ENCODE measurements around the gene TUT7. TPM values are rescaled to one million over a fixed set of nuclear protein-coding genes. Genes with fewer than 3 reads are reported as not detected.

TUT7 gene
- total and polyA plus RNA-seq, 2 experiments from 2014 or later = 21.4 to 23.8 TPM

DNA sequence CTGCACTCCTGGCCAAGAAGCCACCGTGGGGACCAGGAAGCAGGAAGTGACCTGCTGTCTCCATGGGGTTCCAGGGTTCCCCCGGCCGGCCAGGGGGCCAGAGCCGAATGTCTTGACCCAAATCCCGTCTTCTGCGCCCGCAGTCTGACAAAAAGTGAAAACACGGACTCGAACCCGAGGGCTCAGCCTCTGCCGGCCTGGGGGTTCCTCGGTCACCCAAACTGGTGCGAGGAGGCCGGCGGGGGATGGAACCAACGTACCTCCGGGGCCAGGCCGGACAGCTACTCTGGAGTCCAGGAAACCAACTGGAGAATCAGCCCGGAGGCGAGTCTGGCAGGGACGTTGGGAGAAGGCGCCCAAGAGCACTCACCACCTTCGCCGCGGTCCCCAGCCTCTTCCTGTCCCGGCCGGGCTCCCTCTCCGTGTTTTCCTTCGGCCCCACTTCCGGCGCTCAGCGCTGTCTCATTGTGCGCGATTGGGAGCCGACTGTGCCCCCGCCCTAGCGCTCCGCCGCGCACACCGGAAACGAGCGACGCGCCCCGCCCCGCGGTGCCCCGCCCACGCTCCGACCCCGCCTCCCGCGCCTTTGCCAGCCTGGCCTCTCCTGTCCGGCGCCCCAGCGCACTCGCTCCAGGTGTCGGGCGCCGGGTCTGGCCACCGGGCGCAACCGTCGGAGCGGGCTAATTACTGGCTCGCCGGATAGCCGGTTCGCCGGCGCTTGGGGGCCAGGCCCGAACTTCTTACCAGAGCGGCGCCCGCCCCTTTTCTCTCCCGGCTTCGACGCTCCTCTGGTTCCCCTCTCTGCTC, at the start of gene TUT7 (continued):
- peak; percentile 90 for TF ChIP-seq CREB1 (CRISPR knock-in tag; IDR thresholded peaks at IDR 0.05; ENCODE audit: low read depth)
- TF ChIP-seq, protein P1, sequence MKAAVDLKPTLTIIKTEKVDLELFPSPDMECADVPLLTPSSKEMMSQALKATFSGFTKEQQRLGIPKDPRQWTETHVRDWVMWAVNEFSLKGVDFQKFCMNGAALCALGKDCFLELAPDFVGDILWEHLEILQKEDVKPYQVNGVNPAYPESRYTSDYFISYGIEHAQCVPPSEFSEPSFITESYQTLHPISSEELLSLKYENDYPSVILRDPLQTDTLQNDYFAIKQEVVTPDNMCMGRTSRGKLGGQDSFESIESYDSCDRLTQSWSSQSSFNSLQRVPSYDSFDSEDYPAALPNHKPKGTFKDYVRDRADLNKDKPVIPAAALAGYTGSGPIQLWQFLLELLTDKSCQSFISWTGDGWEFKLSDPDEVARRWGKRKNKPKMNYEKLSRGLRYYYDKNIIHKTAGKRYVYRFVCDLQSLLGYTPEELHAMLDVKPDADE (IDR thresholded peaks at IDR 0.05) = peak; percentile 78

DNA sequence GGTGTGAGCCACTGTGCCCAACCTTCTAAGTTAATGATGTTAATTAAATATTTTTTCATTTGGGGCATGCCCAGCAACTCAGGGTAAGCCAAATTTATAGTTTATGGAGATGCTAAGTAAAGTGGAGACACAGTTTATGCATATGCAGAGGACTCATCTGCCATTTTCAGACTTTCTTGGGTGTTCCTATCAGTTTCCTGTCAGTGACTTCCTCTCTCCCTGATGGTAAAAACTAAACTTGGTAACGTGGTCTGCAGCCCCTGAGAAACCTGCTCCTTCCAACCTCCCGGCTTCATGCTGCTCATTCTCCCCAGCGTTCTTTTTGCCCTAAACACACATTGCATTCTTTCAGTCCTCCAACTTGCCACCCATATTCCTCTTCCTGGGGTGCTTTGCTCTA, 48.4 kb upstream of the TUT7 start:
- H3K9me3 Mint-ChIP-seq = no peaks in the 10 kb centered on the region
- DNase-seq (ENCODE audit: low spot score) (no peak), ATAC-seq (no peak)
- H3K9me2 ChIP-seq (ENCODE audit: insufficient read depth) = no peaks in the 10 kb centered on the region
- no peak overlapping the region for H3K4me2 ChIP-seq
- no peaks in the 10 kb centered on the region for H4K20me1 ChIP-seq (replicated peaks; ENCODE audit: insufficient read depth)
- no peaks in the 10 kb centered on the region for H3F3A ChIP-seq (replicated peaks; ENCODE audit: low read depth)
- no peak overlapping the region for H2AFZ ChIP-seq
- H3K4me1 Mint-ChIP-seq = peaks cover 17% of the 10 kb centered on the region
- no peaks in the 10 kb centered on the region for H3K36me3 Mint-ChIP-seq (ENCODE audit: low read depth)
- no peak overlapping the region for H3K4me3 ChIP-seq
- TF ChIP-seq JUNB (IDR thresholded peaks at IDR 0.05; ENCODE audit: unreplicated experiment) (no peak), ZNF331 (CRISPR knock-in tag; IDR thresholded peaks at IDR 0.05; ENCODE audit: low read depth) (no peak), CREB1 (CRISPR knock-in tag; IDR thresholded peaks at IDR 0.05; ENCODE audit: low read depth) (no peak), POLR2AphosphoS5 (IDR thresholded peaks at IDR 0.05; ENCODE audit: low read depth) (no peak), NANOG (IDR thresholded peaks at IDR 0.05; ENCODE audit: borderline replicate concordance) (no peak), EZH2phosphoT487 (IDR thresholded peaks at IDR 0.05; ENCODE audit: unreplicated experiment) (no peak), EZH2 (IDR thresholded peaks at IDR 0.05; ENCODE audit: low read depth, unreplicated experiment) (no peak)
- TF ChIP-seq, protein P2, sequence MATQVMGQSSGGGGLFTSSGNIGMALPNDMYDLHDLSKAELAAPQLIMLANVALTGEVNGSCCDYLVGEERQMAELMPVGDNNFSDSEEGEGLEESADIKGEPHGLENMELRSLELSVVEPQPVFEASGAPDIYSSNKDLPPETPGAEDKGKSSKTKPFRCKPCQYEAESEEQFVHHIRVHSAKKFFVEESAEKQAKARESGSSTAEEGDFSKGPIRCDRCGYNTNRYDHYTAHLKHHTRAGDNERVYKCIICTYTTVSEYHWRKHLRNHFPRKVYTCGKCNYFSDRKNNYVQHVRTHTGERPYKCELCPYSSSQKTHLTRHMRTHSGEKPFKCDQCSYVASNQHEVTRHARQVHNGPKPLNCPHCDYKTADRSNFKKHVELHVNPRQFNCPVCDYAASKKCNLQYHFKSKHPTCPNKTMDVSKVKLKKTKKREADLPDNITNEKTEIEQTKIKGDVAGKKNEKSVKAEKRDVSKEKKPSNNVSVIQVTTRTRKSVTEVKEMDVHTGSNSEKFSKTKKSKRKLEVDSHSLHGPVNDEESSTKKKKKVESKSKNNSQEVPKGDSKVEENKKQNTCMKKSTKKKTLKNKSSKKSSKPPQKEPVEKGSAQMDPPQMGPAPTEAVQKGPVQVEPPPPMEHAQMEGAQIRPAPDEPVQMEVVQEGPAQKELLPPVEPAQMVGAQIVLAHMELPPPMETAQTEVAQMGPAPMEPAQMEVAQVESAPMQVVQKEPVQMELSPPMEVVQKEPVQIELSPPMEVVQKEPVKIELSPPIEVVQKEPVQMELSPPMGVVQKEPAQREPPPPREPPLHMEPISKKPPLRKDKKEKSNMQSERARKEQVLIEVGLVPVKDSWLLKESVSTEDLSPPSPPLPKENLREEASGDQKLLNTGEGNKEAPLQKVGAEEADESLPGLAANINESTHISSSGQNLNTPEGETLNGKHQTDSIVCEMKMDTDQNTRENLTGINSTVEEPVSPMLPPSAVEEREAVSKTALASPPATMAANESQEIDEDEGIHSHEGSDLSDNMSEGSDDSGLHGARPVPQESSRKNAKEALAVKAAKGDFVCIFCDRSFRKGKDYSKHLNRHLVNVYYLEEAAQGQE (IDR thresholded peaks at IDR 0.05; ENCODE audit: unreplicated experiment) = no peak
- TF ChIP-seq, protein P3, sequence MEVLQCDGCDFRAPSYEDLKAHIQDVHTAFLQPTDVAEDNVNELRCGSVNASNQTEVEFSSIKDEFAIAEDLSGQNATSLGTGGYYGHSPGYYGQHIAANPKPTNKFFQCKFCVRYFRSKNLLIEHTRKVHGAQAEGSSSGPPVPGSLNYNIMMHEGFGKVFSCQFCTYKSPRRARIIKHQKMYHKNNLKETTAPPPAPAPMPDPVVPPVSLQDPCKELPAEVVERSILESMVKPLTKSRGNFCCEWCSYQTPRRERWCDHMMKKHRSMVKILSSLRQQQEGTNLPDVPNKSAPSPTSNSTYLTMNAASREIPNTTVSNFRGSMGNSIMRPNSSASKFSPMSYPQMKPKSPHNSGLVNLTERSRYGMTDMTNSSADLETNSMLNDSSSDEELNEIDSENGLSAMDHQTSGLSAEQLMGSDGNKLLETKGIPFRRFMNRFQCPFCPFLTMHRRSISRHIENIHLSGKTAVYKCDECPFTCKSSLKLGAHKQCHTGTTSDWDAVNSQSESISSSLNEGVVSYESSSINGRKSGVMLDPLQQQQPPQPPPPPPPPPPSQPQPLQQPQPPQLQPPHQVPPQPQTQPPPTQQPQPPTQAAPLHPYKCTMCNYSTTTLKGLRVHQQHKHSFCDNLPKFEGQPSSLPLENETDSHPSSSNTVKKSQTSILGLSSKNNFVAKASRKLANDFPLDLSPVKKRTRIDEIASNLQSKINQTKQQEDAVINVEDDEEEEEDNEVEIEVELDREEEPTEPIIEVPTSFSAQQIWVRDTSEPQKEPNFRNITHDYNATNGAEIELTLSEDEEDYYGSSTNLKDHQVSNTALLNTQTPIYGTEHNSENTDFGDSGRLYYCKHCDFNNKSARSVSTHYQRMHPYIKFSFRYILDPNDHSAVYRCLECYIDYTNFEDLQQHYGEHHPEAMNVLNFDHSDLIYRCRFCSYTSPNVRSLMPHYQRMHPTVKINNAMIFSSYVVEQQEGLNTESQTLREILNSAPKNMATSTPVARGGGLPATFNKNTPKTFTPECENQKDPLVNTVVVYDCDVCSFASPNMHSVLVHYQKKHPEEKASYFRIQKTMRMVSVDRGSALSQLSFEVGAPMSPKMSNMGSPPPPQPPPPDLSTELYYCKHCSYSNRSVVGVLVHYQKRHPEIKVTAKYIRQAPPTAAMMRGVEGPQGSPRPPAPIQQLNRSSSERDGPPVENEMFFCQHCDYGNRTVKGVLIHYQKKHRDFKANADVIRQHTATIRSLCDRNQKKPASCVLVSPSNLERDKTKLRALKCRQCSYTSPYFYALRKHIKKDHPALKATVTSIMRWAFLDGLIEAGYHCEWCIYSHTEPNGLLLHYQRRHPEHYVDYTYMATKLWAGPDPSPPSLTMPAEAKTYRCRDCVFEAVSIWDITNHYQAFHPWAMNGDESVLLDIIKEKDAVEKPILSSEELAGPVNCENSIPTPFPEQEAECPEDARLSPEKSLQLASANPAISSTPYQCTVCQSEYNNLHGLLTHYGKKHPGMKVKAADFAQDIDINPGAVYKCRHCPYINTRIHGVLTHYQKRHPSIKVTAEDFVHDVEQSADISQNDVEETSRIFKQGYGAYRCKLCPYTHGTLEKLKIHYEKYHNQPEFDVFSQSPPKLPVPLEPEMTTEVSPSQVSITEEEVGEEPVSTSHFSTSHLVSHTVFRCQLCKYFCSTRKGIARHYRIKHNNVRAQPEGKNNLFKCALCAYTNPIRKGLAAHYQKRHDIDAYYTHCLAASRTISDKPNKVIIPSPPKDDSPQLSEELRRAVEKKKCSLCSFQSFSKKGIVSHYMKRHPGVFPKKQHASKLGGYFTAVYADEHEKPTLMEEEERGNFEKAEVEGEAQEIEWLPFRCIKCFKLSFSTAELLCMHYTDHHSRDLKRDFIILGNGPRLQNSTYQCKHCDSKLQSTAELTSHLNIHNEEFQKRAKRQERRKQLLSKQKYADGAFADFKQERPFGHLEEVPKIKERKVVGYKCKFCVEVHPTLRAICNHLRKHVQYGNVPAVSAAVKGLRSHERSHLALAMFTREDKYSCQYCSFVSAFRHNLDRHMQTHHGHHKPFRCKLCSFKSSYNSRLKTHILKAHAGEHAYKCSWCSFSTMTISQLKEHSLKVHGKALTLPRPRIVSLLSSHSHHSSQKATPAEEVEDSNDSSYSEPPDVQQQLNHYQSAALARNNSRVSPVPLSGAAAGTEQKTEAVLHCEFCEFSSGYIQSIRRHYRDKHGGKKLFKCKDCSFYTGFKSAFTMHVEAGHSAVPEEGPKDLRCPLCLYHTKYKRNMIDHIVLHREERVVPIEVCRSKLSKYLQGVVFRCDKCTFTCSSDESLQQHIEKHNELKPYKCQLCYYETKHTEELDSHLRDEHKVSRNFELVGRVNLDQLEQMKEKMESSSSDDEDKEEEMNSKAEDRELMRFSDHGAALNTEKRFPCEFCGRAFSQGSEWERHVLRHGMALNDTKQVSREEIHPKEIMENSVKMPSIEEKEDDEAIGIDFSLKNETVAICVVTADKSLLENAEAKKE (CRISPR knock-in tag; IDR thresholded peaks at IDR 0.05) = no peak
- peaks cover 26% of the 10 kb centered on the region for H3K27me3 Mint-ChIP-seq (ENCODE audit: insufficient read depth, low read depth, poor library complexity)
- no peak overlapping the region for H3K4me3 Mint-ChIP-seq
- peaks cover 19% of the 10 kb centered on the region for H3K27me3 ChIP-seq (ENCODE audit: insufficient read depth)
- H3K27ac Mint-ChIP-seq = no peak overlapping the region
- no peaks in the 10 kb centered on the region for H3K79me2 ChIP-seq (replicated peaks; ENCODE audit: insufficient read depth)
- peaks cover 8% of the 10 kb centered on the region for H3K4me1 ChIP-seq (ENCODE audit: insufficient read depth)
- H3K36me3 ChIP-seq (ENCODE audit: insufficient read depth) = no peaks in the 10 kb centered on the region
- no peak overlapping the region for H3K27ac ChIP-seq (ENCODE audit: low read depth)

Data from GM23338 (cell line).